Hepatocyte (in vitro differentiated cells): ENCODE measurements around the gene UVRAG. TPM values are rescaled to one million over a fixed set of nuclear protein-coding genes. Genes with fewer than 3 reads are reported as not detected.

Experiments
- DNase-seq: peaks from one replicate; pipeline ENCODE4 v3.0.0-alpha.2; 2016; ENCODE audit warnings: low spot score
- H2AFZ ChIP-seq: fragments of 200-600 bp; sonication (generic); 2 replicates; pipeline ENCODE4 v1.6.0; 2016; ENCODE audit warnings: antibody characterized with exemption, mild to moderate bottlenecking
- H3K27ac ChIP-seq: fragments of 200-600 bp; sonication (generic); 2 replicates; pipeline ENCODE4 v1.5.1; 2016; ENCODE audit warnings: mild to moderate bottlenecking
- H3K27me3 ChIP-seq: fragments of 200-600 bp; sonication (generic); 2 replicates; pipeline ENCODE4 v1.6.1; 2016
- H3K36me3 ChIP-seq: fragments of 200-600 bp; sonication (generic); replicated peaks from 2 replicates; pipeline ENCODE4 v1.5.1; 2016; ENCODE audit warnings: low read depth; ENCODE audit not compliant: insufficient read depth
- H3K4me1 ChIP-seq: fragments of 200-600 bp; sonication (generic); 2 replicates; pipeline ENCODE4 v1.5.1; 2016; ENCODE audit warnings: mild to moderate bottlenecking, moderate library complexity; ENCODE audit not compliant: insufficient read depth
- H3K4me2 ChIP-seq: fragments of 200-600 bp; sonication (generic); 2 replicates; pipeline ENCODE4 v1.6.0; 2016
- H3K4me3 ChIP-seq: fragments of 200-600 bp; sonication (generic); 2 replicates; pipeline ENCODE4 v1.5.1; 2016; ENCODE audit warnings: mild to moderate bottlenecking
- H3K79me2 ChIP-seq: fragments of 200-600 bp; sonication (generic); 2 replicates; pipeline ENCODE4 v1.6.0; 2017; ENCODE audit warnings: mild to moderate bottlenecking
- H3K9me2 ChIP-seq: fragments of 200-600 bp; sonication (generic); replicated peaks from 2 replicates; pipeline ENCODE4 v1.6.0; 2017; ENCODE audit warnings: mild to moderate bottlenecking; ENCODE audit not compliant: insufficient read depth
- H3K9me3 ChIP-seq: fragments of 200-600 bp; sonication (generic); 2 replicates; pipeline ENCODE4 v1.5.1; 2016; ENCODE audit warnings: low read depth, mild to moderate bottlenecking
- H4K20me1 ChIP-seq: fragments of 200-600 bp; sonication (generic); 2 replicates; pipeline ENCODE4 v1.6.0; 2016; ENCODE audit warnings: mild to moderate bottlenecking; ENCODE audit not compliant: insufficient read depth, poor library complexity, severe bottlenecking
- EZH2 ChIP-seq: fragments of 200-600 bp; sonication (generic); IDR thresholded peaks from 2 replicates; pipeline ENCODE4 v1.6.1; 2016; ENCODE audit warnings: antibody characterized with exemption, mild to moderate bottlenecking, borderline replicate concordance
- EZH2phosphoT487 ChIP-seq: fragments of 200-600 bp; sonication (generic); IDR thresholded peaks from one replicate; pipeline ENCODE4 v1.6.1; 2018; ENCODE audit warnings: antibody characterized with exemption, mild to moderate bottlenecking, low read depth, moderate library complexity; ENCODE audit not compliant: unreplicated experiment, severe bottlenecking
- WGBS: methylation state at CpG from one replicate; pipeline ENCODE4 v1.1.6; 2016; ENCODE audit warnings: low lambda C conversion rate; ENCODE audit errors: missing lambda C conversion rate; 5-methylcytosine and 5-hydroxymethylcytosine counted together
- polyA plus RNA-seq: library from polyadenylated mRNA; unstranded; fragments of >200 nt; fragmentation: Nextera tagmentation; extraction: Ambion mirVana; gene quantifications from 2 replicates; pipeline ENCODE4 v1.2.1, GENCODE V29; 2016
- total RNA-seq: library from RNA; depleted of rRNA; stranded (reverse); fragments of >200 nt; gene quantifications from 2 replicates; pipeline ENCODE4 v1.2.3, GENCODE V29; 2014
- TF ChIP-seq, protein P1 (sequence below): fragments of 200-600 bp; sonication (generic); IDR thresholded peaks from 2 replicates; pipeline ENCODE4 v1.5.1; 2016; ENCODE audit warnings: antibody characterized with exemption, mild to moderate bottlenecking; ENCODE audit not compliant: poor library complexity

Gene UVRAG
- total and polyA plus RNA-seq, 2 experiments from 2014 or later, result 15.3 to 36.5 TPM

DNA sequence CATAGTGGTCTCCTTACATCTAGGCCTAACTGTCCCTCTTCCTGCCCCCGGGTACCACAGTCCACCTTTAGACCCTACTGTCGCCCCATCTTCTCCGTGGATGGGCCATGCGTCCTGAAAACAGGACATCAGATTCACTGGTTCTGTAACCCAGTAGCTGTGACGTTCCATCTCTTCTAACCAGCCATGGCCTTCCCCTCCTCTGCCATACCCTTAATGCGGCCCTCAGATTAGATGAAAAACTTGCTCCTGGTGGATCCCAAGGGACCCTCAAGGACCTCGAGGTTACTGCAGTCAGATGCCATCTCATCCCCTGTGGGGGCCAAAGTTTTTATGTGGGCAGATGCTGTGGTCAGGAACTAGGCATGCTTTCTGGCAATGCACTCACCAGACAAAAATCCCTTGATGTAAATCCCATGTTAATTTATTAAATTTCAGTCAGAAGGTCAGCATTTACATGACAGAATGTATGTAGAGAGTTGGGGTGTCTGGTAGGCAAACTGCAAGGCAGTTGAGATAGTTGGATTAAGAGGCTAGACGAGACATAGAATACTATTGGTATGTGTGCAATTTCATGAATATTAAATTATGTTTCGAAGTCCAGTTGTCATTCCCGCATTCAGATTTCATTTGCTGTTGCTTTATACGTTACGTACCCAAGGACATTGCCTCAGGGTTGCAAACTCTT lies 327.0 kb downstream of the UVRAG start:
- H3K27me3 ChIP-seq, result no peaks in the 10 kb centered on the region
- H3K27ac ChIP-seq, result no peak overlapping the region
- H3K4me3 ChIP-seq, result no peak overlapping the region
- H3K9me3 ChIP-seq, result no peaks in the 10 kb centered on the region
- 95% methylated on average over 12 of the region's 12 CpGs for WGBS
- H3K36me3 ChIP-seq, result no peaks in the 10 kb centered on the region
- no peaks in the 10 kb centered on the region for H3K79me2 ChIP-seq
- no peaks in the 10 kb centered on the region for H4K20me1 ChIP-seq
- H2AFZ ChIP-seq, result no peak overlapping the region
- TF ChIP-seq EZH2phosphoT487 (no peak), EZH2 (no peak)
- TF ChIP-seq, protein P1, sequence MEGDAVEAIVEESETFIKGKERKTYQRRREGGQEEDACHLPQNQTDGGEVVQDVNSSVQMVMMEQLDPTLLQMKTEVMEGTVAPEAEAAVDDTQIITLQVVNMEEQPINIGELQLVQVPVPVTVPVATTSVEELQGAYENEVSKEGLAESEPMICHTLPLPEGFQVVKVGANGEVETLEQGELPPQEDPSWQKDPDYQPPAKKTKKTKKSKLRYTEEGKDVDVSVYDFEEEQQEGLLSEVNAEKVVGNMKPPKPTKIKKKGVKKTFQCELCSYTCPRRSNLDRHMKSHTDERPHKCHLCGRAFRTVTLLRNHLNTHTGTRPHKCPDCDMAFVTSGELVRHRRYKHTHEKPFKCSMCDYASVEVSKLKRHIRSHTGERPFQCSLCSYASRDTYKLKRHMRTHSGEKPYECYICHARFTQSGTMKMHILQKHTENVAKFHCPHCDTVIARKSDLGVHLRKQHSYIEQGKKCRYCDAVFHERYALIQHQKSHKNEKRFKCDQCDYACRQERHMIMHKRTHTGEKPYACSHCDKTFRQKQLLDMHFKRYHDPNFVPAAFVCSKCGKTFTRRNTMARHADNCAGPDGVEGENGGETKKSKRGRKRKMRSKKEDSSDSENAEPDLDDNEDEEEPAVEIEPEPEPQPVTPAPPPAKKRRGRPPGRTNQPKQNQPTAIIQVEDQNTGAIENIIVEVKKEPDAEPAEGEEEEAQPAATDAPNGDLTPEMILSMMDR, result no peak
- H3K4me2 ChIP-seq, result no peak overlapping the region
- peaks cover 3% of the 10 kb centered on the region for H3K4me1 ChIP-seq
- no peak for DNase-seq
- no peaks in the 10 kb centered on the region for H3K9me2 ChIP-seq

DNA sequence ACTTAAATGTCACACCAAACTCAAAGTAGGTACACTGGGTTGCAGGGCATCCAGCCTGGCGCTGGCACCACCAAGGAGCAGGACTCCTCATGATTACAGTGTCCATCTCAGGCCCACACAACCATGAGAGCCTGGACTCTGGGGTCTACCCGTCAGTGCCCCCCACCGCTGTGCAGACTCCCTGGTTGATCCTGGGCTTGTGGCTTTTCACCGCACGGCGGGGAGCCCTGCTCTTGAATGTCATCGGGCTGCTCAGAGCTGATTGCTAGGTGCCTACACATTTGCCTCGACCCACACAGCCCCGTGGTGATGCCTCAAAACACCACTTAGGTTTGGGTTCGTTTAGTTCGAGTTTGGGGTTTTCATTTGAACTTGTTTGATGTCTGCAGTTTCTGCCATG lies 328.3 kb downstream of the UVRAG start:
- WGBS, result 96% methylated on average over 11 of the region's 11 CpGs
- no peak for DNase-seq
- H3K36me3 ChIP-seq, result no peaks in the 10 kb centered on the region

DNA sequence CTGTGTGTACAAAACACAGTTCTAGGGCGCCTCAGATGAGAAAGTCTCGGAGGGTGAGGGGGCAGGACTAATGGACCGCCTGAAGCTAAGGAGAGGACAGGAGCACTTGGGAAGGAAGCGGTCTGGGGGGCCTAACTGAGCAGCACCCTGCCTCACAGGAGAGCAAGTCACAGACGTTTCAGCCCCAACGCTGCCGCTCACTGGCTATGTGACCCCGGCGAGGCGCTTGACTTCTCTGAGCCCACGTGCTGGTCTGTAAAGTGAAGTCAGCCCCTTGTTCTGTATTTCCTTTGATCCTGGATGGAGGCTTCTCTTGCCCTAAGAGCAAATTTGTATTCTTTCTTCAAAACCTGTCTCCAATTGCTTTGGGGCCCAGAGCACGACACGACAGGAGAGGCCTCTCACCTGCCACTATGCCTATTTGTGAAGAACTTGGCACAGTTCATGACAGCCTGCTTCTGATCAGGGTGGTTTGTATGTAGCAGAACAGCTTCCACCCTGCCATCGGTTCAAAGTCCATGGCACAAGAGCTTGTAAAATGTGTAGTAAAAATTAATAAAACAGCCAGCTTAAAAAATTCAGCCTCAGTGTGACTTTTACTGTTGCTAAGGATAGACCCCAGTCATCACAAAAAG lies 332.2 kb downstream of the UVRAG start:
- no peak for DNase-seq
- no peaks in the 10 kb centered on the region for H4K20me1 ChIP-seq
- no peaks in the 10 kb centered on the region for H3K36me3 ChIP-seq
- TF ChIP-seq EZH2 (no peak), EZH2phosphoT487 (no peak)
- TF ChIP-seq, protein P1, result no peak
- H3K4me3 ChIP-seq, result no peak overlapping the region
- no peaks in the 10 kb centered on the region for H3K9me2 ChIP-seq
- H3K27ac ChIP-seq, result peak overlapping the region; percentile 93
- H3K4me1 ChIP-seq, result peaks cover 16% of the 10 kb centered on the region
- H2AFZ ChIP-seq, result no peak overlapping the region
- no peaks in the 10 kb centered on the region for H3K27me3 ChIP-seq
- H3K9me3 ChIP-seq, result no peaks in the 10 kb centered on the region
- WGBS, result 74% methylated on average over 14 of the region's 14 CpGs
- no peaks in the 10 kb centered on the region for H3K79me2 ChIP-seq
- H3K4me2 ChIP-seq, result peak overlapping the region; percentile 30

More for the DNA sequence above, 328.3 kb downstream of the UVRAG start:
- H3K79me2 ChIP-seq, result no peaks in the 10 kb centered on the region
- H3K27ac ChIP-seq, result no peak overlapping the region
- H2AFZ ChIP-seq, result no peak overlapping the region
- H3K9me2 ChIP-seq, result no peaks in the 10 kb centered on the region
- no peaks in the 10 kb centered on the region for H3K27me3 ChIP-seq
- no peak overlapping the region for H3K4me3 ChIP-seq
- no peaks in the 10 kb centered on the region for H4K20me1 ChIP-seq
- TF ChIP-seq EZH2phosphoT487, result no peak
- TF ChIP-seq, protein P1, result no peak
- TF ChIP-seq EZH2, result no peak
- no peak overlapping the region for H3K4me2 ChIP-seq
- peaks cover 9% of the 10 kb centered on the region for H3K4me1 ChIP-seq
- no peaks in the 10 kb centered on the region for H3K9me3 ChIP-seq
